GM20000 (cell line): ENCODE data around the gene TENT5C.

Experiments used
- DNase-seq: peaks from one replicate; pipeline ENCODE4 v3.0.0; 2012; ENCODE audit warnings: low spot score
- TF ChIP-seq, protein P1 (sequence below): IDR thresholded peaks from 2 replicates; pipeline ENCODE4 v1.5.1; 2012; ENCODE audit warnings: mild to moderate bottlenecking, control low read depth; ENCODE audit errors: extremely low read depth, missing control alignments

The TENT5C gene

DNA sequence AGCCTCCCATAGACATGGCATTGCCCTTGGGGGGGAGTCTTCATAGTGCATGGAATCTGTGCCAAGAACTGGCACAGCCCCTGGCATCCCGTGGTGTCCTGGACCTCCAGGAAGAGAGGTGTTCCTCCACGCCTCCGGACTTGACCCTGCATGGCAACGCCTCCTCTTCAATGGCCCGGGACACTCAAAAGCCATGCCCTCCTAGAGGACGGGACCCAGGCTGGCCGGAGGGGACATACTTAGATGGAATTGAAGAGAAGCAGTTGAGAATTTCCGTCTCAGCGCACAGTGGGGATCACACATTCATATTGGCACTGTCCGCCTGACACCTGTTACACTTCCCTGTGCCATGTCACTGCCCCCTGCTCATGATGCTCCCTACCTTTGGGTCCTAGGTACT is 38.4 kb upstream of the TENT5C start:
- TF ChIP-seq, protein P1, sequence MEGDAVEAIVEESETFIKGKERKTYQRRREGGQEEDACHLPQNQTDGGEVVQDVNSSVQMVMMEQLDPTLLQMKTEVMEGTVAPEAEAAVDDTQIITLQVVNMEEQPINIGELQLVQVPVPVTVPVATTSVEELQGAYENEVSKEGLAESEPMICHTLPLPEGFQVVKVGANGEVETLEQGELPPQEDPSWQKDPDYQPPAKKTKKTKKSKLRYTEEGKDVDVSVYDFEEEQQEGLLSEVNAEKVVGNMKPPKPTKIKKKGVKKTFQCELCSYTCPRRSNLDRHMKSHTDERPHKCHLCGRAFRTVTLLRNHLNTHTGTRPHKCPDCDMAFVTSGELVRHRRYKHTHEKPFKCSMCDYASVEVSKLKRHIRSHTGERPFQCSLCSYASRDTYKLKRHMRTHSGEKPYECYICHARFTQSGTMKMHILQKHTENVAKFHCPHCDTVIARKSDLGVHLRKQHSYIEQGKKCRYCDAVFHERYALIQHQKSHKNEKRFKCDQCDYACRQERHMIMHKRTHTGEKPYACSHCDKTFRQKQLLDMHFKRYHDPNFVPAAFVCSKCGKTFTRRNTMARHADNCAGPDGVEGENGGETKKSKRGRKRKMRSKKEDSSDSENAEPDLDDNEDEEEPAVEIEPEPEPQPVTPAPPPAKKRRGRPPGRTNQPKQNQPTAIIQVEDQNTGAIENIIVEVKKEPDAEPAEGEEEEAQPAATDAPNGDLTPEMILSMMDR, result no peak
- no peak for DNase-seq

DNA sequence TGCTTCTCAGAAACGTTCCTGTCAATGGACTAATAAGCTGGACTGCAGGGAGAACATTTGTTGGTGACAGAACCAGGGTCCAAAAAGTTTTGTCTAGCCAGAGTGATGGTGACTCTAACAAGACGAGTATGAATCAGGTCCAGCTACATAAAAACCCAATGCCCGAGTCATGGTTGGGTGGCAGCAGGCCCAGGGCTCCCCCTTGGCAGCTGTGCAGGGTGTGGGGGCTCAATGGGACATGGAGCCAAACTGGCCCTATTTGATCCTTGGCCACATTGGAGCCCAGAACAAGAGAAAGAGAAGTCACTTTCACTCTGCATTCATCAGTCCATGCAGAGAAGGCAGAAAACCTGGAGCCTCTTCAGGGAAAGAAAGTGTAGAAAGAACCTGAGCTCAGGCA is 37.9 kb upstream of the TENT5C start:
- DNase-seq, result no peak
- TF ChIP-seq, protein P1, result no peak

DNA sequence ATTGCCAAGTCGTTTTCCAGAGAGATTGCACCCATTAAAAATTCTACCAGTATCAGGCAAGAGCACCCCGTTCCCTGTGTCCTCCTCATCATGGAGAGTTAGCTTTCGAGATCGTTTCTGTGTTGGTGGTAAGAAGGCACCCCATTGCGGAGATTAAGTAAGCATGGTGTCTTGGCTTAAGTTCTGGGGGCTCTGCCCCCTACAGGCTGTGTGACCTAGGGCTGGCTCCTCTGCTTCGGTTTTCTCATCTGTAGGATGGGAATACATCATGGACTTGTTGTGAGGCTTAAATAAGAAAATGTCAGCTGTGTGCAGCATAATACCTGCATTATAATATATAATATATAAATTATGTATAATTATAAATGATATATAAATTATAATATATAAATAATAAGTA is 36.8 kb upstream of the TENT5C start:
- TF ChIP-seq, protein P1, result no peak
- no peak for DNase-seq

DNA sequence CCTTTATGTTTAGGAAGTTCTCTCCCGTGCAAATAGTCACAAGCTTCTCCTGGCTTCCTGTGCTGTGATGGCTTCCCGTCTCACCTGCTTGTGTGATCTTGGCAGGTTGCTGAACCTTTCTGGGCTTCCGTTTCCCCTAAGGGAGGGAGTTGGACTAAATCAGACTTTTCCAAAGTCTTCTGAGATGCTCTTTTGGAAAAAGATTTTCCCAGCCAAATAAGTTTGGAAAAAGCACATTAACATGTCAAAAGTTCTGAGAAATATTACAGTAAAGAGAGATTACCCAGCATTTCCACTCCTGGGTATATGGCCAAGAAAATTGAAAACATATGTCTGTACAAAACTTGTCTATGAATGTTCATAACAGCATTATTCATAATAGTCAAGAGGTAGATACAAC is 36.0 kb upstream of the TENT5C start:
- TF ChIP-seq, protein P1, result no peak
- no peak for DNase-seq

DNA sequence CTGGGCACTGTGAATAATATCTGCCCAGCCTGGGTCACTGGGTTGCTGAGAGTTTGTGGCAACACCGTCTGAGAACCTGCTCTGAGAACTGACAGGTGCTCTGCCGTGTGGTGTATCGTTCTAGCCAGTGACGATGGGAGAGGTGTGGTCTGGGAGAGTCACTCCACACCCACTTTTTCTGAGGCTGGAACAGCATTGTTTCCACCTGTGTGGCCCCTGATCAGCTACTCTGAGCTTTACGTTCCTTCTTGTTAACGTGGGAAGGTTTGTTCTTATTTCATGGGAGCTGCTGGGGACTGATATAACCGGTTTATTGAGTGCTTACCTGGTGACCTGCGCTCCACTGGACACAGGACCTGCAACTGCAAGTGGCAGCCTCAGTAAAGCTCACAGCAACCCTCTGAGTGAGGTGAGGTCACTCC is 34.8 kb upstream of the TENT5C start:
- DNase-seq, result no peak
- TF ChIP-seq, protein P1, result no peak

DNA sequence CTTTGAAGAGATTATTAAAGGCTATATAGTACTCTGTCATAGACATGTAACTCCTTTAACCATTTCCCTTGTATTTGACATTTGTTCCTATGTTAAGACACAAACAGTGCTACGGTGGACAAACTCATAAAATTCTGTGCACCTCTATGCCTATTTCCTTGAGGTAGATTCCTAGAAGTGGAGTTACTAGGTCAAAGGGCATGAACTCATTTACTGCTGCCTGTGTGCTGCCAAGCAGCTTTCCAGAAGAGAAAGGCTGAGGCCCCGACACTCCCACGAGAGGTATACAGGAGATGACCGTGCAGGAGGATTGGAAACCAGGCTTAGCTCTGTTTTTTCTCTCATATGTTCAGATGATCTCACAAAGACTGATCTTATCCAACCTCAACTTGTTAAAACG is 34.4 kb upstream of the TENT5C start:
- TF ChIP-seq, protein P1, result no peak

DNA sequence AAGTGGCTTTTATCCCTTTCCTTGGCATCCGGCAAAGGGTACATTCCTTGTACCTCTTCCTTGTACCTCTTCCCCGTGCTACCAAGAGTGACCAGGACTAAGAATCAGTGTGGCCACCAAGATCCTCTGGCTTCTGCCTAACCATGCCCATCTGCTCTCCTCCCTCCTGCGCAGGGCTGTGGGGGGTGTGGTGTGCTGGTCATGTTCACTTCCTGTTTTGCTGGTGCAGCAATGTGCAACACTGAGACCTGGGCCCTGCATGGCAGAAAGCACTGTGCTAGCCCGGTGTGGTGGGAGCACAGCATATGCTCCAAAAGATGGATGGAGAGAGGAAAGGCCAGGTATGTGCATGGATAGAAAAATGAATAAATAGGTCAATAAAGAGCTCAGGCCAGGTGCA is 33.3 kb upstream of the TENT5C start:
- no peak for DNase-seq
- TF ChIP-seq, protein P1, result no peak

More for the DNA sequence above, 34.4 kb upstream of the TENT5C start:
- no peak for DNase-seq
